Fibroblast of skin of back (primary cell): ENCODE data around the gene IL21.

Source experiments
- DNase-seq: peaks from one replicate; pipeline ENCODE4 v3.0.0-alpha.2; 2013

IL21 gene

DNA sequence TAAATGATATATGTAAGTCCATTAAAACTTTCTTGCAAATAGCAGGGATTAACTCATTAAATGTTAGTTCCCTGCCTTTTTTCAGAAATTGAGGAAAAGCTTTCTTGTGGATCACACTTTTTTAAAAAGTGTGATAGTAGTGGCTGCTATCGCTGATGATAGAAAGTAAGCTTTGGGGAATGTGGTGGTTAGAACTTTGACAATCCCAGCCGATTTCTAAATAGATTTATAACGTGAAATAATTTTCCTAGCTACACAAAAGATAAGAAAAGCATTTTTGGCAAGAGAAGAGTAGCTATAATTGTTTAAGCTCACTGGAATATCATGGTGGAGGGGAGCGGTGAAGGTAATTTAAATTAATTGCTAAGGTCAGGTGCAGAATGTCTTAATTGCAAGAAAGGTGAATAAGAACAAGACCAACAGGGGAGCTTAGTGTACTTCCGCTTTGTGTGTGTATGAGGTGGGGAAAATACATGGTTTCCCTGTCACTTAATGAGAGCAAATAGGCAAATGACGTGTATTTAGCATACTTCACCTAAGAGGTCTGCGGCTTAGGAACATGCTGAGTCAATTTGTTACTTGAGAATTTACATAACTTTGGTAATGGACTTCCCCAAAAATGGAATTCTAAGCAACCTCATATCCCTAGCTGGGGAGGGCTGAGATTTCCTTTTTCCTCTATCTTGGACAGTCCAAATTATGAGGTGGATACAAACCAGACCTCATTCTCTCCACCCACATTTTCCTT lies 11.7 kb upstream of the IL21 start:
- DNase-seq, result no peak

DNA sequence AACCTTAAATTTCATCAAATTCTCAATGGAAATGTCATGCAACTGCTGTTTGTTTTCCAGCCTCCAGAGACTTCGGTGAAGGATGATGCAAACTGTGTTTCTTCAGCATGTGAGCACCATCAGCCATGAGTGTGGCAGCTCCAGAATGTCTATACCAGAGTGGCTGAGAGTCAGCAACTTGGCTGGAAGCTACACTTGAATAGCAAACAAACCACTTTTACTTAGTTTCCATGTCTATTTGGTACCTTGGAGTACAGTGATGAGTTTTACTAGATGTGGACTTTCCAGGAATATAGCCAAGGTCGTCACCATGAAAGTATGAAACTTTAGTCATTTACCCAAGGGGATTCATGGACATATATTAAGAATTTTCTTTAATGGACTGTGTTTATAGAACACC lies 4.3 kb upstream of the IL21 start:
- DNase-seq, result peak; percentile 7

DNA sequence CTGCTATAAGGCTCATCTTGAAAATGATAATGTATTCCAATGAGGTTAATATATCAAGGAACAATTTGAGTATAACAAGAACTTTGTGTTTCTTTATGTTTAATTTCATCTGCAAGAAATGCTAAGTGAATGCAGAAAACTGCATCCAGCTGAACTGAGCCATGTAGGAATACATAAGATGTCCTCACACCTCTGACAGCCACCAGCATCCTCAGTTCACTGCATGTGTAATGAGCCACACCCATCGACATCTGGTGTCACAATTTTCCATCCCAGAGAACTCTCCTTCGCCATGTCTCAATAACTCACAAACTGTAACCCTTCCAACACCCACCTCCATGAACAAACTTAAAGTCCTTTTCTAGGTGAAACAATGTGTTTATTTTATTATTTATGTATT lies 3.3 kb upstream of the IL21 start:
- no peak for DNase-seq

DNA sequence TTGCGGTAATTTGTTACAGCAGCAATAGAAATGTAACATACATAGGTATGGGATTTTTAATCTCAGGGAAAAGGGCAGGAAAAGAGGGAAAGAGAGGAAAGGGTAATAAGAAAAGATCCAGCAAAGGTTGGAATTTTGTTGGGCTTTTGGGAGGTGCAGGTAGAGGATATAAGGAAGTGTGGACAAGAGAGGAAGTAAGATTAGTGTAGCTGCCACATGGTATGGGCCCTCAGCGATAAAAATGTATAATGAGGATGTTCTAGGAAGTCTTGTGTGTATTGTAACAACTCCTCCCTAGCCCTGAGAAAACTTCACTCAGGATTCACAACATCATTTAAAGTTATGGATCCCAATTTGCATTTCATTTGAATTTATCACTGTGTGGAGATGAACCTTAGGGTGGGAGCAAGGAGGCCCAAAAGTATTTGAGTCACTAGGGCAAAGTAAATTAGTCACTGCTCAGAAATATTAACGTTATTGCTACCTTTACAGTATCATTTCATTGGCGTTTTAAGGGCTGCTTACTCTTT lies 2.8 kb upstream of the IL21 start:
- no peak for DNase-seq

DNA sequence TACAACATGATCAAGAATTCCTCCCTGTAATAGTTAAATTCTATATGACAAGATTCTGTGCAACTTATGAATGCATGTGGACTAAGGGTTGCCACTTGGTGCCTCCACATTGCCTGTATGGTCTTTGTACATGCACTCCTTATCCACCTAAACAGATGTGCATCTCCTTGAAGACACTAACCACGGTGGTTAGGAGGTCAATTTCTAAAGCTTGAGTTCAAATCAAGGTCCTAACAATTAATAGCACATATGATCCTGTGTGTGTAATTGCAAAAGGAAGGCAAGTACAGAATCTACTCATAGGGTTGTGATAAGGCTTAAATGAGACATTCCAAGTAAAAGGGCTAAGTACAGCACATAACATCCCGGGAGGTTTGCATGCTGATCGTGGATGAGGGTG lies 1.5 kb upstream of the IL21 start:
- DNase-seq, result no peak

DNA sequence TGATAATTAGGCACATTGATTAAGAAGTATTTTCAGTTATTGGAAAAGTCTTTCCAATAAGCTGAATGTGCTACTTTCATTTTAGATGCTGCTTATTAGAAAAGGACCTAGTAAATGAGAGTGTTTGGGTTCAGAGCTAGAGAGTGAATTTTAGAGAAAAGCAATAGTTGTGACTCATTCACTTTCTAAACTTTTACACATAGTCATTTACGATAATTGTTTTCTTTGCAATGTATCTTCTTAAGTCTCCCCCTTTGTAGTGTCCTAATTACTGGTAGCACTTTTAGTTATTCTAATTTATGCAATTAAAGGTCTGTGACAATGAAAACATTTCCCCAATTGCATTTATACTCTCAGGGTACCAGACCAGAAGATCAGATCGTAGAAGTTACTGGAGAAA lies 1.3 kb downstream of the IL21 start:
- DNase-seq, result no peak

DNA sequence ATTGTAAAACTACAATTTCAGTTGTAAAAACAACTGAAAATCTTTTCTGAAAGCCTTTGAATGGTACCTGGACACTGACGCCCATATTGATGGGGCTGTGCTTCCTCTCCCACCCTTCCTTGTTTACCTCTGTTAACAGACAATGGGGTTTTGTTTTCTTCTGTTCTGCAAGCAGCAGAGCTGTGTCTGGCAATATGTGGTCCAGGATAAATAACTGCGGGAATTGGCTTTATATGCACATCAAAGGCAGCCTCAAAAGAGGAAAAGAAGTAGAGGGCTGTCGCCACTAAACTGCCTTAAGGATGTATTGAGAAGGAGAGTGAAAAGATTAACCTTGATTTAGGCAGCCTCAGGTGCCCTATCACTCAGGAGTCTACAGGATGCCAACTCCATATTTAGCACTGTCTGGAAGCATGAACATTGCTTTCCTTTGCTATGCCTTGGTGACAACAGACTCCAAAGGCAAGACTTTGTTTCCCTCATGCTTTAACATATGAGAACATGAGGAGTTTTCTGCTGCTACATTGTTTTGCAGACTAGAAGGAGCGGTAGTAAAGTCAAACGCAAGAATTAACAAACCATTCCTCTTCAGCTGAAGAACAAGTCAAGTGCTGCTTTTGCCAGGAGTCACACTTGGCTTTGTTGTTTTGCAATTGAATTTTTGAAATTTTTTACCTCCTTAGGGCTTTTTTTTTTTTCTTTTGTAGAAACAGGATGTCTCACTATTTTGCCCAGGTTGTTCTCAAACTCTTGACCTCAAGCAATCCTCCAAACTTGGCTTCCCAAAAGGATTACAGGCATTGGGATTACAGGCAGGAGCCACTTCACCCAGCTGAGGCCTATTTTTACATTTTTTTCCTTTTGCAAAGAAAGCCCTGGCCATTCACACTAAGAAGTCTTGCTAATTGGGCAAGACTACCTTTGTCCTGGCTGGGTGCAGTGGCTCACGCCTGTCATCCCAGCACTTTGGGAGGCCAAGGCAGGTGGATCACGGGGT lies 3.0 kb downstream of the IL21 start:
- no peak for DNase-seq

DNA sequence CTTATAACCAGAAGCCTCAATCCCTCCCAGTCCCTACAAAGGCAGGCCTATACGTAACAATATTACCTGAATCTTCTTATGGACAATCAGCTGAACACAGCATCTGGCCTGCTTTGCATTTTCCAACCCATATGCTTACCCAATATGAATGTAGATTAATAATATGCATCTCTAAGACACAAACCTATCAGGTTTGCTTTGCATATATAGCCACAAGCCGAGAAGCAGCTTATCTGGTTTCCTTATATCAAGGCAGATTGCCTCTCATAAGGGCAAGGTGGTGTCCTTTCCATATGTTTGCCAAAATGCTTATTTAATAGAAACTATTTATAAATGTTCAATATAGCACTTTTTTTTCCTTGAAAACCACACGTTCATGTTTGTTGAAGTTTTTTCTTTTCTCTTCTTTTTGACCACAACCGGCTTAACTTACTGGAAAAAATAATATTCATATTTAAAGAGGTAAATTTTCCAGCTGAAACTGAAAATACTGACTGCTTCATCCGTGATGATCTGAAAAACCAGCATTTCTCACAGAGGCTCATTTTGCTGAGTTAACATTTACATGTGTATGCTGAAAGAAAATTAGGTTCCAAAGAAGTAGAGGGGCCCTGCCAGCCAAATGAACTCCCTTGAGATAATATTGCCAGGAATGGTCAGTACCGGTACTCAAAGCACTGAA lies 3.8 kb downstream of the IL21 start:
- DNase-seq, result no peak

DNA sequence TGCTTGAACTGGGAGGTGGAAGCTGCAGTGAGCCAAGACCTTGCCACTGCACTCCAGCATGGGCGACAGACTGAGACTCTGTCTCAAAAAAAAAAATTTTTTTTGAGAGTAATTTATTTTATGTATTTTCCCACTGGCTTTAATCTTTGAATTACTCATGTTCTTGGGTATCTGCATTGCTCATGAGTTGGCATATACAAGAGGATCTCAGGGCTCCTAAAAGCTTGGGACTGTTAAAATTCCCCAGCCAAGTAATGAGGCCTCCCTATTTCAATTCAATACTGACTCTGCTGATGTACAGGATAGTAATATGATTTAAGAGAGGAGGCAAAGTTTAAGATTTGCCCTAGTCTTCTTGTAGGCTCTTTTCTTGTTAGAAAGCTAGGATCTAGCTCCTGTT lies 6.2 kb downstream of the IL21 start:
- DNase-seq, result no peak

DNA sequence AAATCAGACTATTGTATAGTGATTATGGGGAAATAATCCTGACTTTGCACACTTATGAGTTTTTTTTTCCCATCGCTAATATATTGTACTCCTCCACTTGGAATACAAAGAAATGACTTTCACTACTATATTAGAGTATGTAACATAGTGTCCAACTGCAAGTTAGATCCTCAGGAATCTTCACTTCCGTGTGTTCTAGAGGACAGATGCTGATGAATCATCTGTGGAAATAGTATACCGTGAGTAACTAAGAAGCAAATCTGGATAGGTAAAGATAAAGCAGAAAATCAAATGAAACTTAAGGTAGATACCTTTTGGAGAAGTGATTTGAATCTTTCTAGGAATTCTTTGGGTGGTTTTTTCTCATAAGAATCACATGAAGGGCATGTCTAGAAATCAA lies 8.3 kb downstream of the IL21 start:
- no peak for DNase-seq

DNA sequence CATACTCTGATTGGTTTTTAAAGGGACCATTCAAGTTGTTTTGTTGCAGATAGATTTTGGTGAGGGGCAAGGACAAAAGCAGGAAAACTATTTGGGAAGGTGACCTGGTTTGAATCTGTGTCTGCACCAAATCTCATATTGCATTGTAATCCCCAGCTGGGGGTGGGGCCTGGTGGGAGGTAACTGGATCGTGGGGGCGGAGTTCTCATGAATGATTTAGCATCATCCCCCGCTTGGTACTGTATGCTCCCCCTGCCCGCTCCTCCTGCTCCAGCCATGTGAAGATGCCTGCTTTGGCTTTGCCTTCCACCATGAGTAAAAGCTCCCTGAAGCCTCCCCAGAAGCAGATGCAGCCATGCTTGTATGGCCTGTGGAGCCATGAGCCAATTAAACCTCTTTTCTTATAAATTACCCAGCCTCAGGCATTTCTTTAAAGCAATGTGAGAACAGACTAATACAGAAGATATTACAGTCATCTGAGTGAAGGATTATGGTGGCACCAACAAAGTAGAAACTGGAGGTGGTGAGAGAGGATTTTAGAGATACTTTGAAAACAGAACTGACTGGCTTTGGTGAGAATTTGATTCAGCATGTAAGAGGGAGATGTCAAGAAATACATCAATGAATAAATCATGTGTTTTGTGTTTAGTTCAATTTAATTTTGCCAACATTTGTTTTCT lies 14.4 kb downstream of the IL21 start:
- DNase-seq, result no peak

DNA sequence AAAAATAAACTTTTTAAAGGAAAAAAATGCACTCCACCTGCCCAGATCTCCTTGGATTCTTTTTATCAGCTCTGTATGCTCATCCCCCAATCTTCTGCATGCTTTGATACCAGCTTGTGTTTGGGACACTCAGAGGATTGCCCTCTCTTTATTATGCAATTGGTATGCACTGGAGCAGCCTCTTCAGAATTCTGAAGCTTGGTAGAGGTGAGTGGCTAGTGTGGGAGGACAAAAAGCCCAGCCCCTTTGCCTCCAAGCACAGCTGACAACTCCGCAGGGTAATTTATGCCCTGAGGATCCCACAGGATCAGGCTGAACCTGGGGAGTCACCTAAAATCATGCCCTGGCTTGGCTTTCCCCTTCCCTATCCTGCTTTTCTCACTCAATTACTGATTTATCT lies 16.7 kb downstream of the IL21 start:
- DNase-seq, result no peak

DNA sequence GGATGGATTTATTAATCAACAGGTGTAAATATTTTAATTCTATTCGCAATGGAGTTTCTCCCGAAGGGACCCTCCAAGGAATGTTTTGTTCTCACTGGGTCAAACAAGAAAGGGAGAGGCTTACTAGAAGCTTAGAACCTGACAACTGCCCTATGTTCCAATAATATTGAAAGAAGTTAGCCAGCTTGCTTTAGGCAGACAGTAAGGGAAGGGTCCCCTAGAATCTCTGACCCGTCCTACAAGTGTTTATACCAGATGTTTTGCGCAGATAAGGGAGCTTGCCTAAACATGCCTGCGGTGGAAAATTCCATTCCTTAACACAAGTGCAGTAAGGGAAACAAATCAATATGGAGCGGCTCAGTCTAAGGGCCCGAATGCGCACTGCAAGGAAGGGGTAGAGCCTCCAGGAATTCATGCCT lies 17.7 kb downstream of the IL21 start:
- no peak for DNase-seq

DNA sequence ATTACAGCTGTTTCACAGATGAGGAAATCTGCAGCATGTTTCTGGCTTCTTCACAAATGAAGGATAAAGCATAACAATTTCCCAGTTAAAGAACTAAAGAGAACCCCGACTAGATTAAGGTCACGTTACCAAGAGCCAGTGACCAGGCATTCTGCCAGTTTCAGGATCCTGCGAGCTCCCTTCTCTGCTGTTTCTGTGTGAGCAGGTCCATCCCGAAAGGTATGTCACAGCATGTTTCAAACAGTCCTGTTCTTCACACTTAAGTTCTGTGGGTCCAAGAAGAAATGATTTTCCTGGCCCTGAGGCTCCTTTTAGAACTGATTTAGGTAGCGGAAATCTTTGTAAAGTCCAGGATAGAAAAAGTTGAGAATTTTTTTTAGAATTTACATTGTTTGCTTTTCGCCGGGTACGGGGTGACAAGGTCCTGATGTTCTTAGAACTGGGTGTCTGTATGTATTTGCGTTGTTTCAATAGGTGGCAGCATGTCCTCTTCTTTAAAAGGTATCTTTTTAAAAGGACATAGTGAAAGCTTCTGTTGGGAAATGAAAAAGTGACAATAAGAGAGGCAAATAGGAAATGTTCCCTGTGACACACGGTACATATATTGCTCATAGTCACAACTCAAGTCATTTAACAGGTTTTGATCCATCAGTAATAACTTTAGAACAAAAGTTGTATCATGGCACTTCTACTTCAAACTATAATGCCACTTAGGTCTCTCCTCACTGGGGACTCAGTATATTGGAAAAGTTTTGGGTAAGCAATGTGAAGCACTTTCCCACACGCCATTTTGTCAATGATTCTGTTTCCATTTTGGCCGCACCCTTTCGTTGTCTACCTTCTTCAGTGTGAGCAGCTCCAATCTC lies 18.4 kb downstream of the IL21 start:
- DNase-seq, result peak; percentile 46

DNA sequence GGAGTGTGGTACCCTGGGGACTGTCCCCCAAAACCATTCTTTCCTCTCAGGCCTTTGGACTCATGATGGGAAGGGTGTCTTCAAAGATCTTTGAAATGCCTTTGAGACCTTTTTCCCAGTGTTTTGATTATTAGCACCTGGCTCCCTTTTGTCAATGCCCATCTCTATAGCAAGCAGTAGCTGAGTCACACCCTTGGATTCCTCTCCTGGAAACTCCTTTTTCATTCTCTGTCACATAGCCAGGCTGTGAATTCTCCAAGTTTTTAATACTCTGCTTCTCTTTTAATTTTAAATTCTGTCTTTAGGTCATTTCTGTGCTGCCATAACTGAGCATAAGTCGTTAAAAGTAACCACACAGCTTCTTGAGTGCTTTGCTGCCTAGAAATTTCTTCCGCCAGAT lies 29.7 kb downstream of the IL21 start:
- DNase-seq, result no peak

DNA sequence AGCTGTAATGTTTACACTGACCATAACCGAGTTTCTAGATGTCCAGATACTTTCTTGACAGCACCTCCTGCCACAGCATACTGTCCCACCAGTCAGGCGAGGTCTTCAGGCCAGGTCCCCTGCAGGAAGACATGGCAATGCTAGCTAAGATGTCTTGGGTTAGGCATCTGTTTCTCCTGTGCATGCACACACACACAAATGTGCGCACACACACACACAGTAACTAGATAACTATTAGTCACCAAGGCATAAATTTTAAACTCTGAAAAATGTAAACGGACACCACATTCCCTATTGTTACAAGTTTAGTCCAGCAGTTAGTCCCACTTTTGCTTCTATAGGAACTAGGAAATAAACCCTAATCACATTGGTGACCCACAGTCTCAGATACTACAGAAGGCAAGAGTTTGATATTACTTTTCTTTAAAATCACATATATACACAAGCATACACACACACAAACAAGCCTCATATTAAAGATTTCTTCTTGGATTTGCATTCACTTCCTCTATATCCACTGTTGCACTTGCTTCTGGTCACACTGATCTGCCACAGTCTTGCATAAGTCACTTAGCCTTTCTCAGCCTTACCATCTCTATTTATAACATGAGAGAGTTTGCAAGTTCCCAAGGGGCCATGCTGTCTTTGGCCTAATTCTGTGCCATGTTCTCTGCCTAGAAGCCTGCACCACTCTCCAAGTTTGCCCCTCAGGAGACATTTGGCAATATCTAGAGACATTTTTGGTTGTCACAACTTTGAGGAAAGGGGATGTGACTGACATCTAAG lies 32.2 kb downstream of the IL21 start:
- DNase-seq, result peak; percentile 48

DNA sequence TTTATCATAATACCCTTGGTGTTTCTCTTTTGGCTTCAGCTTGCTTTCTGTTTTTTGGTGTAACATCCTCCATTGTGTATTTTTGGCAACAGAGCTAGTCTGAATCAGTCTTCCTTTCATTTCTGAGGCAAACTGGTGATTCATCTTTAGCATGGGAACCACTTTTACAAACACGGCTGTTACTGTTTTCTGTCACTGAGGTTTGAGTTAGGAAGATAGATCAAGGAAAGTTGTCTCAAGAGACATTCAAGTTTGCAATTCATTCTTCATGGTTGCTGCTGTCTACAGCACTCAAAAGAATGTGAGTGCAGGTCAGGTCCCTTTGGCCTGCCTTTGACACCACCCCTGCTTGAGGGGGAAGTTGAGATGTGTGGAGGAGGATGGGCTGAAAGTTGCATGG lies 36.3 kb downstream of the IL21 start:
- DNase-seq, result peak; percentile 80

DNA sequence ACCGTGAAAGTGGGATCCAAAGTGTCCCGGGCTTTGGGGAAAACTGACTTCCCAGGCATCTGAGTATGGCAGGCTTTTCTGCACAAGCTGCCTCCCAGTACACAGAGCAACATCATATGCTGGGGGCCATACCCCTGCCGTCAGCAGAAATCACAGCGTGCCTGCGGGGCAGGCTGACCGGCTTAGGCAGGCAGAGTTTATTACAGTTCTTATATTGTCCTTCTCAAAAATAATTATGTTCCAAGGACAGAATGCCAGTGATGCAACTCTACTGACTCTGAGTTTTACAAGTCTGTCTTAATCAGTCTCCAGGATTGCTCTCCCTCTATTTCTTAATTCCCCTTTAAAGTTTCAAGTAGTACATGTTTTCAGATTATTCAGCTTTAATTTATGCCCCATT lies 37.0 kb downstream of the IL21 start:
- no peak for DNase-seq

DNA sequence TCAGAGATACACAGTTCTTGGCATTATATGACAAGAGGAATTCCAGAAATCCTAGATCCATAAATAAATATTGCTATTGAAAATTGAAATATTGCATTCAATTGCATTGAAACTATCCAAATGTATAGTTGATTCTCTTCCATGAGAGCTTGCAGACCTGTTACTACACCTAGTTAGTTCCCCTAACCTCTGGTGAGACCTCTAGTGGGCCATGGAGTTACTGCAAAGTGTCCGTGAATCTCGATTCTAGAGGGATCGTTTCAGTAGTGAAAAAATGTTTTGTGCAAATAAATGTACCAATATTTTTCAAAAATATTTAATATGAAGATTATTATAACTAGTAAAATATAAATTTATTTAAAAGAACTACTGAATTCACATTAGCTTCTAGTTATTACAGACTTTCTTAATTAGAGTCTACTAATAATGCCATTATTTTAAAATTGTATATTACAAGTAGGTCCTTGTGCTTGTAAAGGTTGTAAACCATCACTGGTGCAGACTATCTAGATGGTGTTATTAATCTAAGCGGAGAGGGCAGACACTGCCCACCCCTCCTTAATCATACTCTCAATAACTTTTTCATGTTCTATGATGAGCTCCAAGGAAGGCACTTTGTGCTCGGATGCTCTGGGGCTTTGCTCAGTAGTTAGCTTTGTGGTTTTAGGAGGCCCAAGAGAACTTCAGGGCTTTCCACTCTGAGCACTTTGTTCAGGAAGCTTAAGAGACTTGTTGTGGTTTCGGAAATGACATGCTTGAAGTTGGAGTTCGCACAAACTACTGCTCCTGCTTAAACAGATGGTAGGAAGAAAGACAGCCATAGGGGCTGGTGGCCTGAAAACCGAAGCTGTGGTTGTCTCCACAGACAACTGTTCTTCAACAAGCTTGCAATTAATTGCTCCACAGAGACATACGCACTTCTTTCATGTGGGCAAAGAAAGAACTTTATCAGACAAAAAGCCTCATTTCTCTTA lies 42.8 kb downstream of the IL21 start:
- DNase-seq, result peak; percentile 44
